ENCODE measurements around the gene BCAS3. TPM values are rescaled to one million over a fixed set of nuclear protein-coding genes. Genes with fewer than 3 reads are reported as not detected.
A peak's percentile ranks its signal among the peaks of the same experiment; 100 is the strongest.
"Not testable (repeated sequence)": the region's sequence is repeated elsewhere in the genome, so short reads cannot be mapped to it uniquely, and the experiment has no call there.

The BCAS3 gene
- total RNA-seq, 4 donors from 2014 or later = 20.7 to 76.3 (median 39.8) TPM

DNA sequence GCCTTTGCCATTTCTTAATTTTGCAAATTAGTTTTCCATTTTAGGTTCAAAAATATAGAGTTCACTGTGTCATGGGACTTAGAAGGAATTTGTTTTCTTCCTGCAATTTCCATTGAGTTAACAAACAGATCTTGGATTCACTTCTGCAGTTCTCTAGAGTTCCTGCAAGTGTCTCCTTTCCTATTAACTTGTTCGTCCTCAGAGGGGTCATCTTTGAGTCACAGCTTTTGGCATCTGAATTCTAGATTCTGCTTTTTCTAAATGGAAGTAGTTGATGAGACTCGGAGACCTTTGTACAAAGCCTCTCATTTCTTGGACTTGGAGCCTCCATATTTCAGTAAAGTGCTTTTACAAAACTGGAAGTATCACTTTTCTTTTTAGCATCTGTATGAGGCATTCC, 323.3 kb downstream of the BCAS3 start:
- in situ Hi-C loops (cut with MboI; ENCODE audit: low pct_ligation_motif_present in 1 of 4, low pct_unique_long_range_greater_than_20kb in 1 of 4, low sequenced_read_pairs in 3 of 4) = loop anchor here in 2 of 4 donors (5.0 to 25.0 kb wide), 2 partner anchors 386 to 391 kb away; partner anchors contain the start of gene TBX2 (in 1 of the 2)

DNA sequence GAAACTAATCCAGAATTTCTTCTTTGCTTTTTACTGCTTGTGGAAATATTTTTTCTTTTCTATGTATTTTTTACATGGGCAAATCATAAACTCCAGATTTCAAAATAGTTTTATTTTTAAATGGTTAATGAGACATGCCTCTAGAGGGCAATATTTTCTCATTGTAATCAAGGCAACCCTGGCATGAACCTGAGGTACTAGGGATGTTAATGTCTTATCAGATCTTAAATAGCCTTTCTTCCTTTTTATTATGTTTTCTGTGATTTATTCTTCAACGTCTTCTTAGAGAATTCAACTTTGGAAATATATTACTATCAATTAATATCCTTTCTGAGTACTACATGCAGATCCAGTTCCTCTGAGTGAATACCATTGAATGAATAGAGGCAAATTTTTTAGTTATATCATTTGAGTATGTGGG, 324.7 kb downstream of the BCAS3 start:
- H3K4me1 ChIP-seq = no peaks in the 10 kb centered on the region
- H3K36me3 ChIP-seq = no peaks in the 10 kb centered on the region
- WGBS, 2 donors (ENCODE audit: low coverage in 1 of 2) = 5% methylated on average over 1 of the region's 1 CpG; no CpG with 5 or more reads in 1 of the 2 donors
- no peak for DNase-seq
- H3K9me3 ChIP-seq = no peaks in the 10 kb centered on the region
- no peak overlapping the region for H3K4me3 ChIP-seq
- no peak overlapping the region for H3K27ac ChIP-seq
- intact Hi-C loops (cut with DNase I; ENCODE audit: low total_unique reads) (no loop called here), in situ Hi-C loops (cut with MboI; ENCODE audit: low pct_ligation_motif_present in 1 of 4, low pct_unique_long_range_greater_than_20kb in 1 of 4, low sequenced_read_pairs in 3 of 4) (loop anchor here in 2 of 4 donors (5.0 to 25.0 kb wide), 2 partner anchors 385 to 390 kb away; partner anchors contain the start of gene TBX2 (in 1 of the 2))
- no peak for TF ChIP-seq POLR2AphosphoS5 (IDR thresholded peaks at IDR 0.05)
- TF ChIP-seq, protein P1, sequence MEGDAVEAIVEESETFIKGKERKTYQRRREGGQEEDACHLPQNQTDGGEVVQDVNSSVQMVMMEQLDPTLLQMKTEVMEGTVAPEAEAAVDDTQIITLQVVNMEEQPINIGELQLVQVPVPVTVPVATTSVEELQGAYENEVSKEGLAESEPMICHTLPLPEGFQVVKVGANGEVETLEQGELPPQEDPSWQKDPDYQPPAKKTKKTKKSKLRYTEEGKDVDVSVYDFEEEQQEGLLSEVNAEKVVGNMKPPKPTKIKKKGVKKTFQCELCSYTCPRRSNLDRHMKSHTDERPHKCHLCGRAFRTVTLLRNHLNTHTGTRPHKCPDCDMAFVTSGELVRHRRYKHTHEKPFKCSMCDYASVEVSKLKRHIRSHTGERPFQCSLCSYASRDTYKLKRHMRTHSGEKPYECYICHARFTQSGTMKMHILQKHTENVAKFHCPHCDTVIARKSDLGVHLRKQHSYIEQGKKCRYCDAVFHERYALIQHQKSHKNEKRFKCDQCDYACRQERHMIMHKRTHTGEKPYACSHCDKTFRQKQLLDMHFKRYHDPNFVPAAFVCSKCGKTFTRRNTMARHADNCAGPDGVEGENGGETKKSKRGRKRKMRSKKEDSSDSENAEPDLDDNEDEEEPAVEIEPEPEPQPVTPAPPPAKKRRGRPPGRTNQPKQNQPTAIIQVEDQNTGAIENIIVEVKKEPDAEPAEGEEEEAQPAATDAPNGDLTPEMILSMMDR (IDR thresholded peaks at IDR 0.05) = peak; percentile 37 to 46 (median 43)
- TF ChIP-seq EP300 (IDR thresholded peaks at IDR 0.05; ENCODE audit: low read depth) = no peak
- H3K27me3 ChIP-seq = no peaks in the 10 kb centered on the region

More for the DNA sequence above, 323.3 kb downstream of the BCAS3 start:
- no peaks in the 10 kb centered on the region for H3K27me3 ChIP-seq
- no peak for TF ChIP-seq EP300 (IDR thresholded peaks at IDR 0.05; ENCODE audit: low read depth)
- TF ChIP-seq POLR2A (IDR thresholded peaks at IDR 0.05) = no peak
- no peak for TF ChIP-seq POLR2AphosphoS5 (IDR thresholded peaks at IDR 0.05)
- TF ChIP-seq, protein P1 (IDR thresholded peaks at IDR 0.05) = no peak
- no peaks in the 10 kb centered on the region for H3K4me1 ChIP-seq
- no peak for DNase-seq
- intact Hi-C loops (cut with DNase I; ENCODE audit: low total_unique reads) = no loop called here
- no peaks in the 10 kb centered on the region for H3K36me3 ChIP-seq
- H3K27ac ChIP-seq = no peak overlapping the region
- H3K4me3 ChIP-seq = no peak overlapping the region
- 68 to 71% methylated on average over 2 of the region's 2 CpGs for WGBS, 2 donors (ENCODE audit: low coverage in 1 of 2)
- no peaks in the 10 kb centered on the region for H3K9me3 ChIP-seq

DNA sequence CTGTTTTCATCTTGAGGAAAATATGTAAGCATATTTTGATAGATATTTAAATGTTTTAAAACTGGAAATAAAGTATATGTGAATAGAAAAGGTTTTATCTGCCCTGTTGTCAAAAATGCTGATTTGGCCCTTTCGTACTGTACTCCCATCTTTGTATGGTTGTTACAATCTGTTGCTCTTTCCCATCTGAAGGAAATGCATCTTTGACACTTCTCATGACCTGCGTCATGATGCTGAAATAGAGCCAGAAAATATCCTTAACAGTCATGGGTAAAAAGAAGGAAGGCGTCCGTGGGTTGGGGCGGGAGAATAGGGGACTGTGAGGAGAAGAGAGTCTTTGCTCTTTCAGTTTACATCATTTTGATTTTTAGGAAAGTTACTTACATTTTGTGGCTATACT, 327.7 kb downstream of the BCAS3 start:
- WGBS, 2 donors (ENCODE audit: low coverage in 1 of 2) = 95 to 98% methylated on average over 5 of the region's 5 CpGs
- no peaks in the 10 kb centered on the region for H3K9me3 ChIP-seq
- H3K27me3 ChIP-seq = no peaks in the 10 kb centered on the region
- in situ Hi-C loops (cut with MboI; ENCODE audit: low pct_ligation_motif_present in 1 of 4, low pct_unique_long_range_greater_than_20kb in 1 of 4, low sequenced_read_pairs in 3 of 4) = loop anchor here in 1 of 4 donors (25.0 kb wide), 1 partner anchor 382 kb away; the partner anchor contains the start of gene TBX2
- H3K4me3 ChIP-seq = no peak overlapping the region
- no peak overlapping the region for H3K27ac ChIP-seq
- intact Hi-C loops (cut with DNase I; ENCODE audit: low total_unique reads) = no loop called here
- H3K36me3 ChIP-seq = no peaks in the 10 kb centered on the region
- peaks cover 0 to 3% (median 0%) of the 10 kb centered on the region in 4 donors for H3K4me1 ChIP-seq
- TF ChIP-seq POLR2A (IDR thresholded peaks at IDR 0.05) (no peak), EP300 (IDR thresholded peaks at IDR 0.05; ENCODE audit: low read depth) (no peak), POLR2AphosphoS5 (IDR thresholded peaks at IDR 0.05) (no peak)
- TF ChIP-seq, protein P1 (IDR thresholded peaks at IDR 0.05) = no peak
- DNase-seq = no peak

DNA sequence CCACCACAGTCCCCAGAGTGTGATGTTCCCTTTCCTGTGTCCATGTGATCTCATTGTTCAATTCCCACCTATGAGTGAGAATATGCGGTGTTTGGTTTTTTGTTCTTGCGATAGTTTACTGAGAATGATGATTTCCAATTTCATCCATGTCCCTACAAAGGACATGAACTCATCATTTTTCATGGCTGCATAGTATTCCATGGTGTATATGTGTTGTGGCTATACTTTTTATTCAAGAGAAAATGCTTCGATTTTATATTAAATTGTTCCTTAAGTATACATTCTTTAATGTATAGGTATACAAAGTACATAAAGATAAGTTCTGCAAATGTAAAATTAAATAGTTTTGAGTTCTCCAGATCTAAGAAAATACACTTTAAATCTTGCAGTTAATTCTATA, 328.3 kb downstream of the BCAS3 start:
- H3K27me3 ChIP-seq; H3K27ac ChIP-seq; H3K9me3 ChIP-seq; intact Hi-C loops (cut with DNase I; ENCODE audit: low total_unique reads); H3K4me3 ChIP-seq; H3K36me3 ChIP-seq; DNase-seq; H3K4me1 ChIP-seq: not testable (repeated sequence)
- 94 to 100% methylated on average over 1 to 3 of the region's 3 CpGs for WGBS, 2 donors (ENCODE audit: low coverage in 1 of 2)
- in situ Hi-C loops (cut with MboI; ENCODE audit: low pct_ligation_motif_present in 1 of 4, low pct_unique_long_range_greater_than_20kb in 1 of 4, low sequenced_read_pairs in 3 of 4) = loop anchor here in 1 of 4 donors (25.0 kb wide), 1 partner anchor 381 kb away; the partner anchor contains the start of gene TBX2

DNA sequence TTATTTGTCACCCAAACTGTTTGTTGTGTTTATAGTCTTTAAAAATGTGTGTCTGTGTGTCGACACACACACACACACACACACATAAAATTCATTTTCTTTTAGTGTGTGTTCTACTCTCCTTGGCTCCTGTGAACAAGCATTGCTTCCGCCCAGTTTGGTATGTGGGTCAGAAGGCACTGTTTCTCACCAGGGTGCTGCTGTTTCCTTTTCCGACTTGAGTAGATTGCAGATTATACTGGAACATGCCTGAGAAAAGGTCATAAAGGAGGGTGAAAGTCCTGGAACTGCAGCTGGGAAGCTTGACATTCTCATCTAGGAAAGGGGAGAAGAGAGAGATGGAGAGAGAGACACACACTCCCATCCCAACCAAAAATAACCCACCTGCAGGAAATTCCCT, 330.3 kb downstream of the BCAS3 start:
- in situ Hi-C loops (cut with MboI; ENCODE audit: low pct_ligation_motif_present in 1 of 4, low pct_unique_long_range_greater_than_20kb in 1 of 4, low sequenced_read_pairs in 3 of 4) = loop anchor here in 1 of 4 donors (25.0 kb wide), 1 partner anchor 379 kb away; the partner anchor contains the start of gene TBX2
- Histone ChIP-seq H3K4me1 (peaks cover 0 to 3% (median 0%) of the 10 kb centered on the region in 4 donors), H3K27me3 (no peaks in the 10 kb centered on the region), H3K36me3 (no peaks in the 10 kb centered on the region), H3K27ac (peak overlapping the region in 2 of 4 donors; percentile 15 to 27), H3K9me3 (no peaks in the 10 kb centered on the region), H3K4me3 (no peak overlapping the region)
- TF ChIP-seq EP300 (IDR thresholded peaks at IDR 0.05; ENCODE audit: low read depth) (no peak), POLR2A (IDR thresholded peaks at IDR 0.05) (no peak), POLR2AphosphoS5 (IDR thresholded peaks at IDR 0.05) (peak in 1 of 3 donors; percentile 53)
- TF ChIP-seq, protein P1 (IDR thresholded peaks at IDR 0.05) = no peak
- intact Hi-C loops (cut with DNase I; ENCODE audit: low total_unique reads) = no loop called here
- peak; percentile 48 for DNase-seq
- WGBS, 2 donors (ENCODE audit: low coverage in 1 of 2) = 50 to 59% methylated on average over 3 of the region's 3 CpGs

Measured in transverse colon (tissue), 4 donors.